ENCODE measurements around the gene PRUNE1.

- TF ChIP-seq POLR2A (IDR thresholded peaks at IDR 0.05; ENCODE audit: low read depth, low read length) (no peak), RAD21 (IDR thresholded peaks at IDR 0.05; ENCODE audit: low read length) (no peak), BHLHE40 (IDR thresholded peaks at IDR 0.05; ENCODE audit: low read depth, low read length) (no peak), MAFK (IDR thresholded peaks at IDR 0.05; ENCODE audit: low read depth, low read length) (no peak), NFE2L2 (IDR thresholded peaks at IDR 0.05; ENCODE audit: low read depth, low read length) (no peak), USF2 (IDR thresholded peaks at IDR 0.05; ENCODE audit: low read depth, low read length) (no peak), ELK1 (IDR thresholded peaks at IDR 0.05; ENCODE audit: borderline replicate concordance, low read depth, low read length) (no peak)
- TF ChIP-seq, protein P1, sequence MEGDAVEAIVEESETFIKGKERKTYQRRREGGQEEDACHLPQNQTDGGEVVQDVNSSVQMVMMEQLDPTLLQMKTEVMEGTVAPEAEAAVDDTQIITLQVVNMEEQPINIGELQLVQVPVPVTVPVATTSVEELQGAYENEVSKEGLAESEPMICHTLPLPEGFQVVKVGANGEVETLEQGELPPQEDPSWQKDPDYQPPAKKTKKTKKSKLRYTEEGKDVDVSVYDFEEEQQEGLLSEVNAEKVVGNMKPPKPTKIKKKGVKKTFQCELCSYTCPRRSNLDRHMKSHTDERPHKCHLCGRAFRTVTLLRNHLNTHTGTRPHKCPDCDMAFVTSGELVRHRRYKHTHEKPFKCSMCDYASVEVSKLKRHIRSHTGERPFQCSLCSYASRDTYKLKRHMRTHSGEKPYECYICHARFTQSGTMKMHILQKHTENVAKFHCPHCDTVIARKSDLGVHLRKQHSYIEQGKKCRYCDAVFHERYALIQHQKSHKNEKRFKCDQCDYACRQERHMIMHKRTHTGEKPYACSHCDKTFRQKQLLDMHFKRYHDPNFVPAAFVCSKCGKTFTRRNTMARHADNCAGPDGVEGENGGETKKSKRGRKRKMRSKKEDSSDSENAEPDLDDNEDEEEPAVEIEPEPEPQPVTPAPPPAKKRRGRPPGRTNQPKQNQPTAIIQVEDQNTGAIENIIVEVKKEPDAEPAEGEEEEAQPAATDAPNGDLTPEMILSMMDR (conservative IDR thresholded peaks at IDR 0.05; ENCODE audit: low read depth, low read length) = no peak
Measured at GRCh38 chr1:150976401-150976821, 31.8 kb upstream of the PRUNE1 start.

All from IMR-90 (cell line).